ENCODE results near the gene MLF2. TPM values are rescaled to one million over a fixed set of nuclear protein-coding genes. Genes with fewer than 3 reads are reported as not detected.
A peak's percentile ranks its signal among the peaks of the same experiment; 100 is the strongest.

The MLF2 gene
- total and polyA plus RNA-seq, 8 donors: 142 to 182 (median 162) TPM

- Histone ChIP-seq H3K36me3 (peaks cover 9 to 46% of the 10 kb centered on the region in 2 donors), H3K27me3 (no peaks in the 10 kb centered on the region), H3K4me3 (peak overlapping the region; percentile 94 to 98), H3K27ac (peak overlapping the region; percentile 98 to 99), H3K9me3 (no peaks in the 10 kb centered on the region), H3K4me1 (peaks cover 10 to 36% of the 10 kb centered on the region in 2 donors)
- intact Hi-C loops (cut with DNase I): no loop called here
- ATAC-seq (peak; percentile 26), DNase-seq (peak in 2 of 4 donors; percentile 47 to 56)
- TF ChIP-seq CTCF (IDR thresholded peaks at IDR 0.05): peak in 1 of 2 donors; percentile 9
Observed at GRCh38 chr12:6752167-6752920, 597 bp downstream of the MLF2 start.

- H3K27me3 ChIP-seq: no peaks in the 10 kb centered on the region
- H3K27ac ChIP-seq: no peak overlapping the region
- H3K36me3 ChIP-seq: peaks cover 9 to 52% of the 10 kb centered on the region in 2 donors
- peak overlapping the region; percentile 94 to 98 for H3K4me3 ChIP-seq
- no peak for ATAC-seq
- H3K4me1 ChIP-seq: peaks cover 10 to 36% of the 10 kb centered on the region in 2 donors
- intact Hi-C loops (cut with DNase I): no loop called here
- no peak for DNase-seq
- TF ChIP-seq CTCF (IDR thresholded peaks at IDR 0.05): no peak
- H3K9me3 ChIP-seq: no peaks in the 10 kb centered on the region
Observed at GRCh38 chr12:6751767-6752166, 1.2 kb downstream of the MLF2 start.

- Histone ChIP-seq H3K9me3 (no peaks in the 10 kb centered on the region), H3K4me3 (no peak overlapping the region), H3K4me1 (peaks cover 10 to 43% of the 10 kb centered on the region in 2 donors), H3K27me3 (no peaks in the 10 kb centered on the region), H3K27ac (no peak overlapping the region), H3K36me3 (peaks cover 9 to 59% of the 10 kb centered on the region in 2 donors)
- intact Hi-C loops (cut with DNase I): no loop called here
- DNase-seq: no peak
- no peak for TF ChIP-seq CTCF (IDR thresholded peaks at IDR 0.05)
- no peak for ATAC-seq
Observed at GRCh38 chr12:6750506-6750905, 2.4 kb downstream of the MLF2 start.

GRCh38 chr12:6748761-6749160 lies 4.2 kb downstream of the MLF2 start:
- no peak for TF ChIP-seq CTCF (IDR thresholded peaks at IDR 0.05)
- peaks cover 9 to 59% of the 10 kb centered on the region in 2 donors for H3K36me3 ChIP-seq
- intact Hi-C loops (cut with DNase I): no loop called here
- DNase-seq (no peak), ATAC-seq (no peak)
- no peaks in the 10 kb centered on the region for H3K27me3 ChIP-seq
- no peaks in the 10 kb centered on the region for H3K9me3 ChIP-seq
- H3K4me3 ChIP-seq: no peak overlapping the region
- no peak overlapping the region for H3K27ac ChIP-seq
- H3K4me1 ChIP-seq: peaks cover 6 to 43% of the 10 kb centered on the region in 2 donors

- no peak for DNase-seq
- peaks cover 9 to 59% of the 10 kb centered on the region in 2 donors for H3K36me3 ChIP-seq
- ATAC-seq: no peak
Observed at GRCh38 chr12:6747216-6747615, 5.7 kb downstream of the MLF2 start.

More at GRCh38 chr12:6747216-6747615, 5.7 kb downstream of the MLF2 start:
- Histone ChIP-seq H3K27me3 (no peaks in the 10 kb centered on the region), H3K4me3 (no peak overlapping the region), H3K4me1 (peaks cover 5 to 37% of the 10 kb centered on the region in 2 donors), H3K9me3 (no peaks in the 10 kb centered on the region), H3K27ac (peak overlapping the region in 1 of 2 donors; percentile 90)
- no peak for TF ChIP-seq CTCF (IDR thresholded peaks at IDR 0.05)
- intact Hi-C loops (cut with DNase I): no loop called here
